ENCODE data around the gene COL4A2.

Gene COL4A2

DNA sequence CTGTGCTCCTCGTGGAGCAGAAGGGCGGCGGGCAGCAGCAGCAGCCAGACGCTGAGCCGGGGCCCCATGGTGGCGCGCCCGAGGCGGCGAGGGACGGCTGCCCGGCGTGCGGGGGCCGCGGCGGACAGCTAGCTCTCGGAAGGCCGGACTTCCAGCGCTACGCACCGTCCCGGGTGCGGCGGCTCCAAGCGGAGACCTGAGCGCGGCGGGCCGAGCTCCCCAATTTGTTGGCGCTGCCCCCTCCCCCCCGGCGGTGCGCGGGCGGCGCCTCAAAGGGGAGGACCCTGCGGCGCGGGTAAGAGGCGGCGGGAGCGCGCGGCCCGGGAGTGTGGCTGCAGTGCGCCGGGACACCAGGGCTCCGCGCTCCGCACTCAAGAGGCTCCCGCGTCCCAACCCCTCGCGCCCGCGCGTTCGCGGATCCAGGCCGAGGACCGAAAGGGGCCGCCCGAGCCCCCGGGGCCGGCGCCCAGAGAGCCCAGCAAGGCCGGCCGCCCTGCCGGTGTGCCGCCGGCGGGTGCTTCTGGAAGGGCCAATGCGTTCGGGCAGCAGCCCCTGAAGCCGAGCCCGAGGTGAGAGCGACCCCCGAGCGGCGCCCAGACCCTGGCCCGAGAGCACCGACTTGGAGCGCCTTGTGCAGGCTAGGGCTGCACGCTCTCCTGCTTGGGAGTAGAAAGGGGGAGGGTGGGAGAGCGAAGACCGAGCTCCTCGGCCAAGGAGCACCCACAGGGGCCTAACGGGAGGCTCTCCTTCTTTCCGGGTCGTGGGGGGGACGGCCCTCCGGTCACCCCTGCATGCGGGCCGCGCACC, at the start of gene COL4A2, which contains the start of gene COL4A1:
Gene COL4A2, plus strand, starts transcription at position 325 of the 807 bp plus-strand sequence. CDS start 620 bp downstream, outside the sequence.
Gene COL4A1, minus strand, starts transcription at position 198 of the 807 bp plus-strand sequence. Its CDS starts 130 bp downstream, at position 68.
- DNase-seq (ENCODE audit: low read depth) = peak; percentile 77

DNA sequence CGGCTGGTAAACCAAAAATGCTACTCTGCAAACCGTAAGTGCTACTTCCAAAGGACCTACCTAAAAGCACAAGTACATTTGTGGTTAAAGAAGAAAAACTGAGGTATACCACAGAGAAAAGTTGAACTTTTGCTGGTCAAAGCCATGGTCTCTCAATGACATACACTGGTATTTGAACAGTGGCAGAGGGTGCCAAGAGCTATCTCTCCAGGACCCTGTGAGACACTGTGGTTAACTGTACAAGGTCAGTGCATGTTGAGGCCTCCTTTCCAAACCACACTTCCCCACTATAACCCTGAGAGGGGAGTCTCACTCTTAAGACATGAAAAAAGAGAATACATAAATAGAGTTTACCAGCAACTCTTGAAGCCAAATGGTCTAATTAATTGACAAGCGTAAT, 49.7 kb upstream of the COL4A2 start:
- no peak for DNase-seq (ENCODE audit: low read depth)

DNA sequence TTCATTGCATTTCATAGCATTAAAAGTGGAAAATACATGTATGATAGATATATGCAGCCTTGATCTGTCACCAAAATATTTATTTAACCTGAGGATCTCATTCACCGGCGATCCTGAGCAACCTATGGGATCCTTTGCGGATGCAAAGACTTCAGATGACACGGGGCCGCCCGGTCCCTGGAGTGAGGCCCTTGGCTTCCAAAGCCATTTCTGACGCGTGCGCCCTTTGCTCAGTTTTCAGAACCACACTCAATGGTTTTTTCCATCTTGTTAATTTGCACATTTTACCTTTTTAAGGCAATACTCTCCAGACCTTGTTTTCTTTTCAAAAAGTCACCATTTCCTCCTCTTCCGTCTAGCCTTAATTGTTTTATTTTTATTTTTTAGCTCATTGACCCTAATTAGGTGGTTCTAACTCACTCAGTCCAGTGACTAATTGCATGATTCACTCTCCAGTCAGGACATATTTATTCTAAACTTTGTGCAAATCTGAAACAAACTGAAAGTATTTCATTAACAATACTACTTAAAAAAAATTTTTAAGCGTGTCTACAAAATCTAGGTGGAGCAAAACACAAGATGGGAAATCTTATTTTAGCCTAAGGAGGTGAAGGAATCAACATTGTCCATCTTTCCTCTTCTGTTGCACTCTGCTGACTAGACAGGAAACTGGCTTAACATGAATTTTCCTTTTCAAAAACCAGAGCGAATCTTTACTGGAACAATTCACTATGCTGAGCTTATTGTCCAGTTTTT, 48.0 kb upstream of the COL4A2 start:
- peak; percentile 51 for DNase-seq (ENCODE audit: low read depth)

DNA sequence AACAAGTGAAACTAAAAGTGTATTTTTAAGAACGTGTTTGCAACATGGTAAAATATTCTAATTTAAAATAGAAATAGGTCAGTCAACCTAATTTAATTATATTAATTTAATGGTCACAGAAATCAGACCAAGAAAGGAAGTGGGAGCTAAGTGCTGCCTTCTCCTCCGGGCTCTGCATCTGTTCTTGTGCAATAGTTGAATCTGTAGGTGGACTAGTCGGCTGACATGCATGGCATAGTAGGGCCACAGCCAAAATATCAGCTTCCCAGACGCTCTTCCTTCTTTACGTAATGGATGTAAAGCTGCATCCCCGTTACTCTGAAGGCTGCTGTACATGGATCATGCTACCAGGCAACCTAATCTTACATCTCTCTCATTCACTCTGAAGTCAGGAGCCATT, 47.4 kb upstream of the COL4A2 start:
- DNase-seq (ENCODE audit: low read depth) = peak; percentile 36

DNA sequence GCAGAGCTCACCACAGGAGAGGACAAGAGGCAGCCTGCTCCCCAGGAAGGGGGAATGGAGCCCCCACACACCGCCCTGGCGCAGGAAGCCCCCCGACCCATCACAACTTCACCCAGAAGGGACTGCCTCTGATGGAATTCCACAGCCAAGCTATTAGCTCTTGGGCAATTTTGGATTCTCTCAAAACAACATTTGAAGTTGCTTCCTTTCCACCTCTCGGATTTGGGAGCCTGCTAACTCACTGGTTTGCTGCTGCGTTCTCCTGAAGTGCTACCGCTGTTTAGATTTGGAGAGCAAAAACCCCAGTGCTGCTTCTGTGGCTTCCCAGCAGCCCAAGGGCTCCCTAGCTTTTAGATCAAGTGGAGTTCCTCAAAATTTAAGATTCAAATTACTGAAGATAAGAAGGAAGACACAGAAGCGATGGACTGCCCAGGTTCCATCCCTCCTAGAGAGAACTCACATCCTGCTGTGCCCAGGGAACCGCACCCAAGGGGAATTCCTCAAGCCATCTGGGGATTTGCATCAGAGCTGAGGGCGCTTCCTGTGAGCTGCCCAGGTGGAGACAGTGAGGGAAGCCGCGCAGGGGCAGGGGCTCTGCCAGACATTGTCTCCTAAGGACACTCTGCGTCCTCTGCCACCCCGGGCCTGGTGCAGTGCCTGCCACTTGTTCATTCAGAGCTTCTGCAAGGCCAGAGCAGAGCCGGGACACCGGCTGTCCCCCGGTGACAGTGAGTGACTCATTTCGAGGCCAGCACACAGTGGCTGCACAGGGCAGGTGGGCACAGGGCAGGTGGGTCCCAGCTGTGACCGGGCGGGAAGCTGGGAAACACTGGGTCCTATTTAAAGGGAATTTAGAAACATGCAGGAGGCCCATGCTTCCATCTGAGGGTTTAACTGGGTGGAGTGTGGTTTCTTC, 45.7 kb upstream of the COL4A2 start:
- peak; percentile 19 for DNase-seq (ENCODE audit: low read depth)

DNA sequence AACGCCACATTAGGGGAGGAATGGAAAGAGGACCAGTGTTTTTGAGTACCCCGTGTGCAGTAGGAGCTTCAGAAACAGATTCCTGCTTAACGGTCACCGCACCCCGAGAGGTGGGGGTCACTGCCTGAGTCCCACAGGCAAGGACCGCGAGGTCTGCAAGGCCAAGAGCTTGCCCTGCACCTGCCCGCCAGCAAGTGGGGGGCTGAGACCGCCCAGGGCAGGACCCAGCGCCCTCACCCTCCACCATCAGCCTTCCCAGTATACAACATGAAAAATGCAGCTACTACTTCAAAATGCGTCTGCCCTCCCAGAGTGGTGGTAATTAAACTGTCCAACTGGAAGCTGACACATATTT, 45.0 kb upstream of the COL4A2 start:
- DNase-seq (ENCODE audit: low read depth) = no peak

DNA sequence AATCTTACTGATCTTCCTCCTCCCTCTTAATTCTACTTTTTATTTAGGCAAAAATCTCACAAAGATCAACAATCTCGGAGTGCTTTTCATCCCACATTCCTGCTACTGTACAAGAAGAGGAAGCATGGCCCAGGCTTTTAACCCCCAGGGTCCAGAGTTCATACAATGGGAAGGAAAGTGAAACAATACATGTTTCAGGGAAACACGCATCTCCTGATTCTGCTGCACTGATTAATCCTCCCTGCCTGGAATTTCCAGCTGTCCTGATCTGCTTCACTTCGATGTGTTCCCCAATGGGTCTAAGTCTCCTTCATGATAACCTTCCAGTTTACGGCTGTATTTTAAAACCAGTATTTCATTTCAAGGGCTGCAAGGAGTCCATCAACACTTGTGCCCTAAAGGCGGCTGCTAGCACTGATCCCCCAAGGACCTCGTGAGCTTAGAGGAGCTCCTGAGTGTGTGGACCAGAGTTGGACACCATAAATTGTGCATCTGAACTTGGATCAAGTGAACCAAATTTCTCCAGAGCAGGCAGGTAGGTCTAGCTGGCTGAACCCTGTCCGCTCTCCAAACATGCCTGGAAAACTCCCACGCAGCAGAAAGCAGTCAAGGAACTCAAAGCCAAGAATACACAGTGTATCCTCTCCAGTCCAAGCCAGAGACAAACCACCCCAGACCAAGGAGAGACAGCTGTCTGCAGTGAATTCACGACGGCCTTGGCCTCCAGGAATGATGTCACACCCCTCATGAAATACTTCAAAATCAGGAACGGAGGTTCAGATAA, 44.4 kb upstream of the COL4A2 start:
- no peak for DNase-seq (ENCODE audit: low read depth)

DNA sequence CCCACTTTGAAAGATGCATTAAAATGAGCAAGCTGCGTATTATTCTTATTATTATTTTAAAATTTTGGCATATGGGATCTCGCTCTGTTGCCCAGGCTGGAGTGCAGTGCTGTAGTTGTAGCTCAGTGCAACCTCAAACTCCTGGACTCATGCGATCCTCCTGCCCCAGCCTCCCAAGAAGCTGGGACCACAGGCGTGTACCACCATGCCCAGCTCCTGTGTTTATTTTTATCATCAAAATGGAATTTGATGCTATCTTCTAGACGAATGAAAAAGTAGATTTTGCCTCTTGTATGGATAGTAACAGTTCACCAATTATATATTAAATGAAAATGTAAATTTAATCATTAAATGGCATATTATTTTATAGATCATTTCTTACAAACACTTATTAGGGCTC, 43.7 kb upstream of the COL4A2 start:
- DNase-seq (ENCODE audit: low read depth) = no peak

DNA sequence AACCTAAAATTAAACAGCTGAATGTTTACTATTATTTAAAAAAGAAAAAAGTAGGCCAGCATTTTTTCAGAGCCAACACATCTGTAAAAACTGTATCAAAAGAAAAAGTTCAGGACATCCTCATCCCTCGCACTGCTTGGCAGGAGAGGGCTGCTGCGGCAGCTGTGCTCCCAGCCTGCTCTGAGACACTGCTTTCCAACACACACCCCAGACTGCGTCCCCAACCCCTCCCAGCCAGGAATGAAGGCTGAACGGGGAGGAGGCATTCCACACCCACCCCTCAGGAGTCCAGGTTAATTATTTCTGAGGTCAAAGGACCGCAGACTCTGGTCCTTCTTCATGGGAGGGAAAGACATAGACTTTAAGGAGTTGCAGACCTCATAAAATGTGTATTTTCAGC, 43.2 kb upstream of the COL4A2 start:
- no peak for DNase-seq (ENCODE audit: low read depth)

DNA sequence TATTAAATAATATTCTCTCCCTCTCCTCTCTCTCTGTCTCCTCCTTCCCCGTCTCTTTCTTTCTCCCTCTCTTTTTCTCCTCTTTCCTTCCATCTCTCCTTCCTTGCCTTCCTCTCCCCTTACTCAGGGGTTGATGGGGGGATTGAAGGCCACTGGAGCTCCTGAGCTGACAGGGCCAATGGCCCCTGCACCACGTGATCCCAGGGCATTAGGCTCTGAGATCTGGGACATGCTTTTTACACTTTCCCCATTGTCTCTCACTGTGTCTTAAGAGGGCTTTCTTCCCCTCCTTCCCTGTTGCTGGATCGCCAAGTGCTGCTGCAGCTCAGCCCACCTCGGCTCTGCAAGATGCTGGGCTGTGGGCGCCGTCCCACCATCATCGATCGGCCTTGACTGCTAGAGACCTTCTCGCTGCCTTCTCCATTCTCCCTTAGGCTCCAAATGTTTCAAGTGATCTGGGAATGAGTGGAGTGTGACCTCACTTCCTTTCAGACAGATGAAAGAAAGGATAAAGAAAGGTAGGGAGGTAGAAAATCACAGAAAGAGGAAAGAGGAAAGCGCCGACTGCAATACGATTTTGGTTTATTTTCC, 42.3 kb upstream of the COL4A2 start:
- DNase-seq (ENCODE audit: low read depth) = no peak

DNA sequence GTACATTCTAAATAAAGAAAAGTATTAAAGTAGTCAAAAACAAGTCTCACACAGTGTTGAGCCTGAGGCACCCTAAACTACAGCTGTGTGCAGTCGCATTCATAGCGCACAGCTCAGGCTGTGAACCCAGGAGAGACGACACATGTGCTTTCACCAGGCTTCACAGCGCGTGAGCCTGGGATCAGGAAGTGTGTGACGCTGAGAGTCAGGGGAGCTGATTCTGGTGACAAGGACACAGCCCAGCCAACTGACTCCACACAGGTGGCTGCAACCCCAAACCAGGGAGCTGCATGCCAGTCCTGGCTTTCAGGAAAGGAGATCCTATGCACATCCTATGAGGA, 41.8 kb upstream of the COL4A2 start:
- DNase-seq (ENCODE audit: low read depth) = no peak

DNA sequence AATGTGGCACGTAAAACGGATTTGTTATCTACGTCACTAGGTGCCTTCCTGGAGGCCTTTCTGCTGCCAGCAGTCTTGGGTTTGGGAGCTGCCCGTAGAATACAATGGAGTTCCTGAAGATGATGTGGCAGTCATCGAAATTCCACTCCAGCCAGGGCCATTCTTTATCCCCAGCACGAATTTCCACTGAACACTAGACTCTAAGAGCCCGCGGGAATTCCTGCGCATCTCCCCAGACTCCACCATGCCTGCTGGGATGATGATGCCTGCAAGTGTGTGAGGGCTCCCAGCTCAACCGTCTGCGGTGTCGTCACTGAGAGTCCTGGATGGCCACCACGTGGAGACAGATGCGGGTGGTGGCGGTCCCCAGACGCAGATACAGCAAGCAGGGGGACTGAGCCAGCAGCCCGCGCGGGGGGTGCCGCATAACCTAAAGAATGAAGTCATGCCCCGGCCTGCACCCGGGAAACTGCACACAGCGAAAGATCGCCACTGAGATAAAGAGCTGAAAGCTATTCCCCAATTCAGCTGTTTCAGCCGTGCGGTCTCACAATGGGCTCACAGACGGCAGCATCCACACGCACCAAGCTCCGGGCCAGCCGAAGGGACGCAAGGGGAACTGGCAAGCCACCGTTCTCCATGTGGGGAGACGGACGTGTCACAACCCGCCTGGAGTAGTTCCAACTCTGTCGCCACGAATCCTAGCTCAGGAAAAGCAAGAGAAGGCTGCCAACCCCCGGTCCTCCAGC, 41.2 kb upstream of the COL4A2 start:
- DNase-seq (ENCODE audit: low read depth) = no peak

DNA sequence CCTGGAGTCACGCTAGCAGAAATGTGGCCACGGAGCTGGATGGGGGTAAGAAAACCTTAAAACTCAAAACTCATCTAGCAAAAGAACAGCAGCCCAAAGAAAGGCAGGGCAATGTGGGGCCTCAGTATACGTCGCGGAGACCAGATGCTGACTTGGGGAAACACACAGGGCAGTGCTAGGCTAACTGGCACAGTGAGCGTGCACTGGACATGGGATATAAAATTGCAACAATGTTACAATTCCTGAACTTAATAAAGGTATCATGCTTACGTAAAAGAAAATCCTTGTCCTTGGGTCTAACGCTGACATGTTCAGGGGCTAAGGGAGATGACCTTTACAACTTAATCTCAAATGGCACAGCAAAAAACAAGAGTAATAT, 40.7 kb upstream of the COL4A2 start:
- DNase-seq (ENCODE audit: low read depth) = no peak

DNA sequence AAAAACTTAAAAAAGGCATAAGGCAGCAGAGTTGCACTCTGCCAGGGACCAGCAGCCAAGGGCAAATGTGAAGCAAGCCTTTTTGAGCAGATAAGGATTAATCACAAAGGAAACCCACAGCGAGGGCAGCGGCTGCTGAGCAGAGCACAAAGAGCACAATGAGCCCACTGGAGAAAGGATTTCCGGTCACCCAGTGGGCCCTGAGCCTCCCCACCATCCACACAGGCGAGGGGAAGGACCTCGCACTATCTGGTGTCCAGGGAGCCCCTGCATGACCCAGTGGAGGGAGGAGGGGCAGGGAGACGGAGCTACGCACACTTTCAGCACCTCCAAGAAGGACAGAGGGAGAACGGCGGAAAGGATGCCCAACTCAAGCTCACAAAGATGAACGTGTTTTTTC, 40.1 kb upstream of the COL4A2 start:
- no peak for DNase-seq (ENCODE audit: low read depth)

DNA sequence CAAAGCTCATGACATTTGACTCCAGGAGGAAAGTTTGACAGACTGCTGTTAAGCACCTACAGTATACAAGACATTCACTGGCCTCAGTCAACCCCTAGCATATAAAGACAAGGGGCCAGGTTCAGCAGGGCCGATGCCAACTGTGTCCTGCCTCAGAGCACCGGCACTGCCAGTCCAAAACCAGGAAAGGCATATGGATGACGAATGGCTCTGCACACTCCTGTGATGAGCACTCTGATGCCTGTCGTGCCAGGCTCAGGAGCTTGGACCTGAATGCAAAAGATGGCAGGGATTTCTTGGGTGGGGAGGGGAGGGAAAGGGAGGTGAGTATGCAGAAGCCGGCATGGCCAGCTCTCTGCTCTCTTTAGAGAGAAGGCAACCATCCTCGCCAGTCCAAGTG, 39.0 kb upstream of the COL4A2 start:
- no peak for DNase-seq (ENCODE audit: low read depth)

DNA sequence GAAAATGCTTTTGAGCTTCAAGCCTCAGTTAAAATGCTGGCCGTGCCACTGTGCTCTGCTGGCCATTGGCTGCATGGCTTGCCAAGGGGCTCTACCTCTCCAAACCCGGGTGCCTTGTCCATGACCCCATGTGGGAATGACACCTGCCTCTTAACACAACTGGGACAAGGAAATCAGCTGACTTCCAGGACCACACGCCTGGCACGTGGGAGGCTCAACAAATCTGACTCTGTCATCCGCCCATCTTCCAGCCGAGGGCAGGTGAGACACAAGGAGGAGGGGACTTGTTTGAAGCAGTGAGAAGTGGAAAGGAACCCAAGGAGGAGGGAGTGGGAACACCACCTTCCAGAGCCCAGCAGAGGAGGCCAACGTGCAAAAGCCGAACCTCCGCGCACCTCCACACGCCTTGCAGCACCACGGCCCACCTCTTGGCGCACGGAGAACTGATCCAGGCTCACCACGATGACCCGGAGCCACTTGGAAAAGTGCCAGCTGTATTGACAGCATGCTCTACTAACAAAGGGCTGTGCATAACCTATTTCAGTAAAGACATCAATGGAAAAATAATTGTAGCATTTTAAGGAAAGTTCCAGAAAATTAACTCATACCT, 38.4 kb upstream of the COL4A2 start:
- no peak for DNase-seq (ENCODE audit: low read depth)

DNA sequence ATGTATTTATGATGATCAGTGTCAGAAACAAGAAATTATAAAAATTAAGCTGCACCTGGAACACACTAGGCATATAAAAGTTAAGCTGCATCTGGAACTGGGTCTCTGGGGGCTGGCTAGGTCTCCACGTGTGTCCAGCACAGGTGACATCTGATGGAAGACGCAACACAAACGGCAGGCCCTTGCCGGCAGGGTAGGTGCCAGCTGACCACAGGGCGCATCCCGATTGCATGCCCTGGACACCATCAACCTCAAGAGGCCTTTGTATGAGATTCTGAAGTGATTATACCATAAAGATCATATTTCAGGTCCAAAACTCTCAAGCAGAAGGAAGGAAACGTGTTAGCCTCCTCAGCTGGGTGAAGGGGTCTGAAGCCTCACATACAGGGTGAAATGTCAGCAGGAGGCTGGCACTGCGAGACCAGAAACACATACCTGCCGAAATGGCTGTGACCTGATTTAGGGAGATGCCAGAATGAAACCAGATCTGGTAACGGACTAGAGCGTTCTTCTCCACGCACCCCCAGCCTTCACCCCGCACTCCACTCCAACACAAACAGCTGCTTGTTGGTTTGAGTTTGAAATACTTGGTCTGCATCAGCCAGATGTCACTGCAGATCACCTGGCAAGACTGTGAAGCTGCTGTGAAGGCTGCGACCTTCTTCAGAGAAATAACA, 37.4 kb upstream of the COL4A2 start:
- no peak for DNase-seq (ENCODE audit: low read depth)

DNA sequence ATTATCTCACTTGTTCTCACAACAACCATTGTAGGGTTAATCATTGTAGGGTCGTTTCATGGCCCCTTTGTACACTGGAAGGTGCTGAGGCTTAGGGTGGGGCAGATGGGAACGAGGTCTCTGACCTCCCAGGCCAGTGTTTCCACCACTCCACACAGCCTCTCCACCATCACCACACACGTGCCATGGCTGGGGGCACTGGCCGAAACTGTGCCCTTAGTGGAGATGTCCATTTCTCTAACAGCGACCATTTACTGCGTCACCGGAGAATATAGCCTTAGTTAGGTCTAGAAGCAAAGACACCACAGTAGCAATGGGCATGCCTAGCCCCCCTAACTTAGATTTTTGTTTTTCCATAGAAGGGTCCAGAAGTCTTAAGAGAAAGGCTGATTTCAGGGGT, 36.6 kb upstream of the COL4A2 start:
- DNase-seq (ENCODE audit: low read depth) = no peak

DNA sequence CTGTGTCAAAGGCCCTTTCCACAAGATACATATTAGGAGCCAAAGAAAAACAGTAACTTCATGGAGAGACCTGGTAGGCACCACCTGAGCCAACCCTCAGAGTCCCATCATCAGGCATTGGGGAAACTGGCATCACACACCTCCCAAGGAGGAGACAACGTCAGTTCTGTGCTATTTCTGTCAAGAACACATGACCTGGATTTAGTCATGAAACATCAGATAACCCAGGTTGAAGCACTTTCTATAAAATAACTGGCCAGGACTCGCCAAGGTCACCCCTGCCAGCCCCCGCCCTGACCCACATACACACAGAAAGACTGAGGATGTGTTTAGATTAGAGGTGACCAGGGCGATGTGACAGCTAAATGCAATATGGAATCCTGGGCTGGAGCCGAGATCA, 35.8 kb upstream of the COL4A2 start:
- DNase-seq (ENCODE audit: low read depth) = no peak

DNA sequence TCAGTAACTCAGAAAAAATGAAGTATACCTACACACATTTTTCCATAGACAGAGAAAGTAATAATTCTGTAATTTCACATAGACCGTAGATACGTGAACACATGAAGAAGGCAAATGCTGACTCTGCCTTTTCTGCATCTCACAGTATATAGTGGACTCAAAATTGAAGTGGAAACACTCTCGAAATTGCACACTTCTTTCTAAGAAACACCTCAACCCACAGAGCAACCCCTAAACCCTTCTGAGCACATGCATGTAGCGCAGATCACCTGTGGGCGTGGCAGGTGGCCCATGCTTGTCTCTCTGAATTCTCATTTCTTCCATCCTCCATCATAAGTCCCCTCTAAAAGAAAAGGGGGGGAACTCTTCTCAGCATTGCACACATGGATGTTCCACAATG, 34.9 kb upstream of the COL4A2 start:
- DNase-seq (ENCODE audit: low read depth) = no peak
